Cortex of kidney (tissue), 1 donor: Measurements from ENCODE around the gene NUP37.
"Not testable (repeated sequence)": the region's sequence is repeated elsewhere in the genome, so short reads cannot be mapped to it uniquely, and the experiment has no call there.

Experiments
- DNase-seq: peaks from one replicate; lab custom pipeline; 2025; lab: John Stamatoyannopoulos, UW

Gene NUP37

GRCh38 chr12:102089228-102089835 lies 30.6 kb downstream of the NUP37 start:
- DNase-seq = not testable (repeated sequence)

GRCh38 chr12:102080842-102081241 lies 39.1 kb downstream of the NUP37 start:
- no peak for DNase-seq

GRCh38 chr12:102072092-102072491 lies 47.8 kb downstream of the NUP37 start:
- not testable (repeated sequence) for DNase-seq

GRCh38 chr12:102069707-102070106 lies 50.2 kb downstream of the NUP37 start:
- DNase-seq = no peak

- no peak for DNase-seq
Measured at GRCh38 chr12:102067574-102068258, 52.2 kb downstream of the NUP37 start.

- DNase-seq = no peak
Measured at GRCh38 chr12:102064476-102064875, 55.4 kb downstream of the NUP37 start.

- DNase-seq = no peak
Measured at GRCh38 chr12:102063069-102063468, 56.8 kb downstream of the NUP37 start.

- no peak for DNase-seq
Measured at GRCh38 chr12:102062419-102062806, 57.5 kb downstream of the NUP37 start.

GRCh38 chr12:102061560-102062418 lies 58.1 kb downstream of the NUP37 start, which contains the start of gene WASHC3:
TSS of gene WASHC3 (minus strand) at chr12:102061991. CDS start at chr12:102061962, 29 bp downstream.
- peak; percentile 39 for DNase-seq

- no peak for DNase-seq
Measured at GRCh38 chr12:102061096-102061559, 58.8 kb downstream of the NUP37 start.

GRCh38 chr12:102059343-102059742 lies 60.6 kb downstream of the NUP37 start:
- DNase-seq = no peak

- no peak for DNase-seq
Measured at GRCh38 chr12:102054345-102054744, 65.6 kb downstream of the NUP37 start.

GRCh38 chr12:102053062-102053349 lies 66.9 kb downstream of the NUP37 start:
- no peak for DNase-seq

- DNase-seq = no peak
Measured at GRCh38 chr12:102052192-102053061, 67.5 kb downstream of the NUP37 start.

- no peak for DNase-seq
Measured at GRCh38 chr12:102051431-102051965, 68.4 kb downstream of the NUP37 start.

GRCh38 chr12:102050660-102051430 lies 69.1 kb downstream of the NUP37 start:
- no peak for DNase-seq

- DNase-seq = no peak
Measured at GRCh38 chr12:102043928-102044327, 76.0 kb downstream of the NUP37 start.

GRCh38 chr12:102033991-102034745 lies 85.7 kb downstream of the NUP37 start:
- no peak for DNase-seq

- no peak for DNase-seq
Measured at GRCh38 chr12:102031852-102032251, 88.1 kb downstream of the NUP37 start.

GRCh38 chr12:102029141-102029540 lies 90.8 kb downstream of the NUP37 start:
- no peak for DNase-seq
